CD4-positive, alpha-beta T cell treated with Interleukin-1 beta for 1 hour (primary cell): ENCODE measurements around the gene SCAMP1.

Experiments used
- DNase-seq, 2 donors: peaks; one replicate each; pipeline ENCODE4 v3.0.0-alpha.2; 2020 to 2022

SCAMP1 gene

GRCh38 chr5:78497573-78498533, 137.4 kb downstream of the SCAMP1 start:
- no peak for DNase-seq

DNA sequence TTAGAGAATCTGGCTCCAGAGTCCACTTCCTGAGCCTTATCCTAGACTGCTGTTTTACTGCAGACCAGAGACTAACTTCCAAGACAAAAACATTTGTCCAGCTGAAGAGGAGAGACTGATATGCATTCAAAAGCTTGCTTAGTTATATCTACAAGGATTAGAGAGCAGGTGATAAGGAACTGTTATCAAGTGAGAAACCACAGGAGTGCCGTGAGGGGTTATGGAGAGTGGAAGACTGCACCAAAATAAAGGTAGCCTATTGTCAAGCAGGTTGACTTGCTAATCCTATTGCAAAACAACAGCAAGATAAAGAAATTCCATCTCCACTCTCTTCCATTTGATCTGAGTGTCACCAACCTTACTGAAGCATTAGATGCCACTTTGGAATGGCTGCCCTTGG, 139.1 kb downstream of the SCAMP1 start:
- no peak for DNase-seq

DNA sequence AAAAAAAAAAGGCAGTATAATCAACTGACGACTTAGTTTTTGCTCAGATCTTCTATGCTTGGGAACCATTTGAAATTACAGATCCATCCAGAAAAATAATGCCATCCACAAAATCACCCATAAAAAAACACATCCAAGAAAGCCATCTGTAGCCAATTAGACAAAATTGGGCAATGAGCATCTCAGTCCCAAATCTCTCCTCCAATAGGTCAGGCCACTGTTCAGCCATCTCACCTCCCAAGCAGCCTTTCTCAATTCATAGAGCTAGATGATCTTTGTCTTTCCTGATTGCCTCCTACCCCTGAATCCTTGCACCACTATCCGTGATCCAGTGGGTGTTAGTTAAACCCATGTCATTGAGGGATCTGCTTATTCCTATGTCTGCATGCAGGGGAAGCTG, 139.6 kb downstream of the SCAMP1 start:
- DNase-seq, result no peak

DNA sequence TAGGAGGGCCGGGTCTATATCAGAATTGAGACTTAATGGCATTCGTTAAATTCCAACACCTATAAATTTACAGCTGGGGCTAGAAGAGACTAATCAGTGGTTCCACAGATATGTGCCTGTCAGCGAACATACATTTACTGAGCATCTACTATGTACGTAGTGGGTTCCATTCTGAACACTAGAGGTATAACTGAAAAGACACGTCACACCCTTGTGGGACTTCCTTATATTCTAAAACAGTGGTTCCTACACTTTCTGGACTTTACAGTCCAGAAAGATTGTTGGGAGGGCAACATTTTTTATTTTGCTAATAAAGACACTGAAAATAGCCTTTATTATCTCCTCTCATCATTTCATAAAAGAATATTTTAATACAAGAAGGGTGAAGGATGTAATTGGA, 140.5 kb downstream of the SCAMP1 start:
- DNase-seq, result no peak

GRCh38 chr5:78501411-78502352, 141.3 kb downstream of the SCAMP1 start:
- no peak for DNase-seq

DNA sequence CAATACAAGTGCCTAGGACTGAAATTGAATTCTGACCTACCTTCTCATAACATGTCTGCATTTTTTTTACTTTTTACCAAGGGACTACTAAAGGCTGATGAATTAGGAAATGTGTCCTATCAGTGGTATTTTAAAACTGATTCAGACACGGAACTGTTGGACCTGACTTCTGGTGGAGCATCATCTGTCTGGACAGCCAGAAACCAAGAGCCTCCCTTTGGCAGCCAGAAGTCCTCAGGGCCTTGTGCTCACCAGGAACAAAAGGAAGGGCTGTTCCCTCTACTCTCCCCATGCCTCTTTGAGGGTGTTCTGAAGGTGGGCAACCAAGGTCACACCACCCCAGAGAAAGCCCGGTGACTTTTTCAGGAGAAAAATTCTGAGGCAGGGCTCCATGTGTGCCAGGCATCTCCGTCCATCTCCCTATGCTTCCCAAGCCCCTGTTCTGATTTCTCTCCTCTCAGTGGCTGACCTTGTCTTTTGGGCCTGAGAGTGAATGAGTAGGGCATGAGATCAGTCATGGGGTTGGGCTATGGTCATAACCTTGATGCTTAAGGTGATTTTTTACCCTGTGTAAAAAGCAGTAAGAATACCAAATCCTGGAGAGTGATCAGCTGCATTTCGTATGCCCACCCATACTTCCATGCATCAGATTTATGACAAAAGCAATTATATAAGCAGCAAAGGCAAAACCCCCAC, 143.7 kb downstream of the SCAMP1 start:
- no peak for DNase-seq

- DNase-seq, result no peak
Measured at GRCh38 chr5:78504704-78505677, 144.6 kb downstream of the SCAMP1 start.

GRCh38 chr5:78505860-78506259, 145.4 kb downstream of the SCAMP1 start:
- no peak for DNase-seq

DNA sequence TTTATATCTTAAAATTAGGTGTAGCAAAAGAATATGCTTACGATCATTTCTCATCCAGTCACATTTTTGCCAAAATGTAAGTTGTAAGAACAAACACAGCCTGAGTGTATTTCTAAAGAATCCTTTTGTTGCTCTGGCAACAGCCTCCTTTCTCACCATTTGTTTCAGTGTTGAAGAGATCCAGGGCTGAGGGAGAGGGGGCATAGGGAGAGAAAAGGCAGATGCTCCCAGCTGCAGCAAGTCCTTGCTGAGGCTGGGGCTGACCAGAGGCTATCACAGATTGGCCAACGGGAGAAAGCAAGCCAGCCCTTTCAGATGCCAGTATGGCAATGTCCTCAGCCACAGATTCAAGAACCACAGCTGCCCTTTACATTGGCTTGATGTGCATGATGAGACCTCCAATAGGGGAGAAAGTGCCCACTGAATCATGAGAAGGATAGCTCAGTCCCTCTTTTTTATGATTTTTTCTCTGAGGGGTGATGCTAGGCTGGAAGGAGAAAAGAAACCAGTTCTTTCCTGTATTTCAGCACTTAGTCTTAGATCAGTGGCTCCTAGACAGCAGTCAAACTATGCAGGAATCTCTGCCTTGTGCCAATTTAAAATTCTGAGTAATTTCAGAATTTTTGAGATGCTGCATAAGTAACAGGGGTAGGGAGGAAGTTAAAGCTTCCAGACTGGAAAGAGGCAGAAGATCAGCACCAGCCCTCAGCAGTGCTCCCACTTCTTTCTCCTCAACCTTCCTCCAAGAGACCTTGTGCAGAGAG, 146.0 kb downstream of the SCAMP1 start:
- DNase-seq, result no peak

- DNase-seq, result no peak
Measured at GRCh38 chr5:78507531-78507930, 147.1 kb downstream of the SCAMP1 start.

DNA sequence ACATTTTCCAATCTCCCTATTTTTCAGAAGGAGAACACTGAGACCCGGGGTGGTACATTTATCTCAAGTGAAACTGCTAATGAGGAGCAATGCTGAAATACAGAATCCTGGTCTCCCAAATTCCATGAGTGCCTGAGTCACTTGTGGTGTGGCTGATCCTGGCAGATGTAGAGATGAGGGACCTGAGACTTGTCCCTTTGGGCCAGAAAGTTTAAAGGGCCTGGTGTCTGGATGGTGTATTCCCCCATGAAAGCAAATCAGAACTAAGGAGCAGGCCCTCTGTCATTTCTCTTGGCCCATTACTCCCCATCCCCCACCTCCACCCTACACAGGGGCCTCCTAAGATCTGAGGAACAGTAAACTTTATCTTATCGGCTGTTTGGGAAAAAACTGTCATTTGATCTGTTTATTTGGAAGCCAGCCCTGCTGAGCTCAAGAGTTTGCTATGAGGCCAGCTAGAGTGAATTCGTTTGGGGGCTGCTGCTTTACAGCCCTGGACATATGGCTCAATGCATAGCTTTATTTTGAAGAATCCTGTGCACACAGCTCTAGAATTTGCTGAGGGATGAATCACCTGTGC, 147.9 kb downstream of the SCAMP1 start:
- DNase-seq, result no peak

DNA sequence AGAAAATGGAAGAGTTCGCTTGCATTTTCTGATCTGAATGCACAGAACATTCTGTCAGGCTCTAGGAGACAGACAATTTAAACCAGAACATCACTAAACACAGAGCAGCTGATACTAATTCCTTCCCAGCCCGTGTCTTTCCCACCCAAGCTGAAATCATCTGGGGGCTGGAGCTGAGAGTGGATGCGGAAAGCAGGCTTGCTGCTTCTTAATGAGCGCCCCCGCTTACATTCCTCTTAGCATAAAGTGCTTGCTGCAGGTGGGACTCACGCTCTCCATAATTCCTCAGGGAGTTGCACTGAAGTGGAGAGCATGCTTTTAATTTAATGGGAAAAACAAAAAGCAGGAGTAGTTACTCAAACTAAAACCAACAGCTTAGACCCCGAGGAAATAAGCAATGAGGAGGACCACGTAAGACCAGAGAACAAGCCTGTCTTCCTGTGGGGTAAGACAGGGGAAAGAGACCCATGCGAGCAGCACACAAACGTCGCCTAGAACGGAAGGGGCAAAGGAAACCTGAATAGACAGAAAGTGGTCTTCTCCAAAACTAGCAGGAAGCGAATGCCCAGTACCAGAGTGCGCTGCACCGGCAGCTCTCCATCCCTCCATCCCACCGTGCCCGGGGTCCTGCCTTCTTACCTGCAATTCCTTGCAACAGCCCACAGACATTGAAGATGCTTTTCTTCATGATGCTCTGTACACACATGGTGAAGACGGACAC, 148.9 kb downstream of the SCAMP1 start:
- no peak for DNase-seq

DNA sequence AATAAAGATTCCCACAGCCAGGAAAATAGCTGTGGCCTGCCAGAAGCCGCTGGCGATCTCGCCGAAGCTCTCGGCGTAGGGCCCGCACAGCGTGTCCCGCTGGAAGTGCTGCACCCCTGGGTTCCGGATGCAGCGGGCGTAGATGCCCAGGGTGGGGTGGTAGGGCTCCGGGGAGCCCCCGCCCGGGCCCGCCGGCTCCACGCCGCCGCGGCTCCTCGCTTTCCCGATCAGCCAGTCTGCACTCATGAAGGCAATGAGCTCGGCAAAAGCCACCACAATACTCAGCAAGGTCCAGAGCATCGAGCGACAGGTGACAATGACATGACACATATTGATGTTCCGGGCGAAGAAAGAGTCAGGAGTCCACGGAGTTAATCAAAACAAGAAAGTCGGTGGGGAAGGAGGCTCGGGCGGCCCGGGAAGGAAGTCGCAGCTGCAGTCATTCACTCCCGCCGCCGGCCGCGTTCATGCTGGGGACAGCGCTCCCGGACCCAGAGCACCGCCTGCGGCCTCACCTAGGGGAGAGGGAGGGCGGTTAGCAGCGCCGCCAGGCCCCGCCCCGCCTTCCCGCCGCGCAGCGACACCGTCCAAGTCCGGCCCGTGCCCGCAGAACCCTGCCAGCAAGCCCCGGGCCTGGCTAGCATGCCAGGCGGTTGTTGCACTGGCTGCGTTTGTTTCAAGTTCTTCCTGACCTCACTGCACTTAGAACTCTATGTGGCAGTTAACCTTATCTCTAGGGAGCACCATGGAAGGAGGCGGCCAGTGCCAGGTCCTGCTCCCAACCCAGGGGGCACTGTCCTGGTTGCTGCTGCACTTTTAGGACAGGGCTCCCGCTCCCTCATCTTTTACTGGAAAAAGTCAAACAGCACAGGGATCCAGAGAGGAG, 149.7 kb downstream of the SCAMP1 start:
- peak; percentile 15 to 47 for DNase-seq

DNA sequence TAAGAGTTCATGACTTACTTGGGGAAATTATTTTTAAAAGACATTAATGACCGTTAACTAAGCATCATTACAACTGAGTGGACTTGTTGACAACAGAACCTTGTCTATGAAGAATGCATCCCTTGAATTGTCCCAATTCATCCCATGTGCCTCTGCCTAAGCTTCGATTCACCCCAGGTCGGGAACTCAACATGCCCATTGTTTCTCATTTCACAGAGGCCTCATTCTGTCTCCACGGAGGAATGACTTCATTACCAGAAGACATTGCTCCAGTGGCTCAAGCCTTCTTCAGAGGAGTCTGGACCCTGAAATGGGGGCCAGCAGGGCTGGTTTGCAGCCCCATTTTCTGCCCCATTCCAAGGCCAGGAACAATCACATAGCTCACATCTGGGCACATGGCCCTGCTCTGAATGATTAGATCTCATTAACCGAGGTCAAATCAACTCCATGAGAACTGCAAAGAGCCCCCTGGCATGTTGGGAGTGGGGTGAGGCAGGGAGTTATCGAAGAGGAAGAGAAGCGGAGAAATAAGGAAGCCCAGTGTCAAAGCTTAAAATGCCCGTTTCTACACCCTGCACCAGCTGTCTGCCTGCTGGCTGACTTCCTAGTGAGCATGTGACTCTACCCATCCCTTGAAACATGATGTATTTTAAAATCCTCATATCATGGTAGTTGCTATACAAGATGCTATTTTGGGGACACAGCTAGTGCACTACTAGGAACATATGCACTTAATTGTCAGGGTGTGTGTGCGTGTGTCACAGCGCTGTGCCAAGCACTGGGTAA, 150.9 kb downstream of the SCAMP1 start:
- DNase-seq, result peak in 1 of 2 donors; percentile 15

DNA sequence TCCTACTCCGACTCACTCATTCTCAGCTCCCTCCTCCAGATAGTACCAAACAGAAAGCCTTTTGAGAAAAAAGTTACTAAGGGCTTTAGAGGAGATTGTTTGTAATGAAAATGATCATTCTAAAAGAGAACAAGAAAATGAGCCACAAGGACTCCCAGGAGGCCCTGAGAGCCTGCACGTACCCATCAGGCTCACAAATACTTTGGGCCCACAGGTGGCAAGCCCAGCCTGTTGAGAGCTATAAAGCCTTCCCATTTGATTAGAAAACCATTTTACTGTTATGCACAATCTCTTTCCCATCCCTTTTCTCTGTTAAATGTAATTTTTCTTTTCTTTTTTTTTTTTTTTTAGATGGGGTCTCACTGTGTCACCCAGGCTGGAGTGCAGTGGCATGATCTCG, 152.0 kb downstream of the SCAMP1 start:
- no peak for DNase-seq

DNA sequence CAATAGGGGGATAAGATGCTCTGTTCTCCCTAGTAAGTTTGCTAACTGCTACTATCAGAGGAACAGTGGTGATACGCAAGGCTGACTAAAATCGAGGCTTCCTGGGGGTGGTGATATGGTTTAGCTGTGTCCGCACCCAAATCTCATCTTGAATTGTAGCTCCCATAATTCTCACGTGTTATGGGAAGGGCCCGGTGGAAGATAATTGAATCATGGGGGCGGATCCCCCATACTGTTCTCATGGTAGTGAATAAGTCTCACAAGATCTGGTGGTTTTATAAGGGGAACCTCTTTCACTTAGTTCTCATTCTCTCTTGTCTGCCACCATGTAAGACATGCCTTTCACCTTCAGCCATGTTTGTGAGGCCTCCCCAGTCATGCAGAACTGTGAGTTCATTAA, 153.0 kb downstream of the SCAMP1 start:
- no peak for DNase-seq

DNA sequence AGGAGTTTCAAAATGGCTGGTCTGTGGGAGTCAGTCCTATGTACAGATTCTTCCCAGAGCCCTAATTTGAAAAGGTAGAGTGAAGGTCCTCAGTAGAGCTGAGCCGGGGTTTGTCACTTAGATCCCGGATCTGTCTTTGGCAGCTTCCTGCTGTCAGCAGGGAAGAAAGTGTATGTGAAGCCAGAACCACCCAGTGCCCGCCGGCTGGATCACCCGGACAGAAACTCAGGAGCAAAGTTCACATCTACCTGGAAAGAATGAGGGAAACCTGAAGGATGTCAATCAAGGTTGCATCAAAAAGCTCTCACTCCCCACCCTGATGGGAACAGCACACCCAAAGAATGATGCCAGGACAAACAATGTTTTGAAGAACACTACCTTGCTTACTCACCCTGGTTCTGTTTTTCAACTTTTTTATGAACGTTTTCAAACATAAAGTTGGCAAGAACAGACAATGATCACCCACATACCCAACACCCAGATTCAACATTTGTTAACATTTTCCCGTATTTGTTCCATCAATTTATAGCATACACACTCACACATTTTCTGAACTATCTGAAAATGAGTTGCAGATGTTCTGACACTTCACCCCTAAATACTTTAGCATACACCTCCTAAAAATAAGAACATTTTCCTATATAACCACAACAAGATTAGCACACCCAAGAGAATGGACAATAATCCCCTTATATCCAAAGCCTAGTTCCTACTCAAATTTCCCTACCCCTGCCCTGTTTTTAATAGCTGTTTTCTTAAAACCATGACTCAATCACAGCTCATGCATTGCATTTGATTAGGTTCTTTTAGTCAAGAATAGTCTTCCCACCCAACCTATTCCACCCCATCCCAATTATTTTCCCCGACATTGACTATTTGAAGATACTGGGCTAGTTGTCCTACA, 154.3 kb downstream of the SCAMP1 start:
- DNase-seq, result no peak
